ENCODE data around the gene PEAR1.

The PEAR1 gene

DNA sequence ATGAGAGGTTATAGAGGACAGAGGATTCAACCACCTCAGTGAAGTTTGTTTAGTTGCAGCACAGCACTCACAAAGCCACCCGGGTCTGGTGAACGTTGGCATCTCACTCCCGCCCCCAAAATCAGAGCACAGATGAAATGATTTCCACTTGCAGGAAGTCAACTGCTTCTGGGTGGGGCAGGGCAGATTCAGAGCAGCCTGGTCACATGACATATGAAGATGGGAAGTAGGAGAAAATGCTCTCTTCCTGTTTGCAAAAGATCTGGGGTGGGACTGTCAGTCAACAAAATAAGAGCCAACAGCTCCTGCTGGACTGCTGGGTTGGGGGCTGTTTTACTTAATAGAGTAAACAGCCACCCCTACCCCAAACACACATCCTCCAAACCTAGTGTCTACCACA, 70.1 kb downstream of the PEAR1 start:
- CTCF ChIA-PET, result no interaction called here
- no peak for DNase-seq (ENCODE audit: extremely low spot score)
- POLR2A ChIA-PET, result no interaction called here
- no peak for TF ChIP-seq HDGF (IDR thresholded peaks at IDR 0.05; ENCODE audit: borderline replicate concordance)
- TF ChIP-seq ELF4 (IDR thresholded peaks at IDR 0.05), result no peak
- no peak for TF ChIP-seq LEF1 (IDR thresholded peaks at IDR 0.05; ENCODE audit: borderline replicate concordance)
- no peak for TF ChIP-seq NFRKB (IDR thresholded peaks at IDR 0.05)
- no peak for TF ChIP-seq SUZ12 (IDR thresholded peaks at IDR 0.05)
- TF ChIP-seq BHLHE40 (IDR thresholded peaks at IDR 0.05; ENCODE audit: borderline replicate concordance), result no peak
- TF ChIP-seq ARNT (IDR thresholded peaks at IDR 0.05), result no peak
- TF ChIP-seq TARDBP (IDR thresholded peaks at IDR 0.05), result no peak
- no peak for TF ChIP-seq FOXA1 (IDR thresholded peaks at IDR 0.05)
- TF ChIP-seq SP1 (IDR thresholded peaks at IDR 0.05), result no peak
- no peak for TF ChIP-seq CTBP1 (IDR thresholded peaks at IDR 0.05; ENCODE audit: borderline replicate concordance)
- no peak for TF ChIP-seq L3MBTL2 (conservative IDR thresholded peaks at IDR 0.05)
- TF ChIP-seq, protein P1, sequence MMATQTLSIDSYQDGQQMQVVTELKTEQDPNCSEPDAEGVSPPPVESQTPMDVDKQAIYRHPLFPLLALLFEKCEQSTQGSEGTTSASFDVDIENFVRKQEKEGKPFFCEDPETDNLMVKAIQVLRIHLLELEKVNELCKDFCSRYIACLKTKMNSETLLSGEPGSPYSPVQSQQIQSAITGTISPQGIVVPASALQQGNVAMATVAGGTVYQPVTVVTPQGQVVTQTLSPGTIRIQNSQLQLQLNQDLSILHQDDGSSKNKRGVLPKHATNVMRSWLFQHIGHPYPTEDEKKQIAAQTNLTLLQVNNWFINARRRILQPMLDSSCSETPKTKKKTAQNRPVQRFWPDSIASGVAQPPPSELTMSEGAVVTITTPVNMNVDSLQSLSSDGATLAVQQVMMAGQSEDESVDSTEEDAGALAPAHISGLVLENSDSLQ (IDR thresholded peaks at IDR 0.05), result no peak
- no peak for TF ChIP-seq FOXK2 (IDR thresholded peaks at IDR 0.05)

DNA sequence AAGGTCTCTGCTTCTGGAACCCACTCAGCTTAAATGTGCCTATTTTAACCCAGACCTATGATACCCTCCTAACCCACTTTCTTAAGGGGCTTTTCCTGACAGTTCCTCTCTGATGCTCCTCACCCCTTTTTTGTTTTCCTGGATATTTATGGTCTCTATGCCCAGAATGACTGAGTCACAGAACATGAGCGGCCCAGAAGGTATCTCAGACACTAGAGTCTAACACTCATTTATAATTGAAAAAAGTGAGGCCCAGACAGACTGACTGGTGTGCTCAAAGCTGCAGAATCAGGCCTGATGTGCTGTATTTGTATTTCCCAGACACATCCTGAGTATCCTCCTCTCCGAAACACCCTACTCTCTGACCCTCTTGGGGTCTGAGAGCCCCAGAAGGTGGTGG, 70.9 kb downstream of the PEAR1 start:
- no peak for DNase-seq (ENCODE audit: extremely low spot score)
- CTCF ChIA-PET, result no interaction called here
- POLR2A ChIA-PET, result no interaction called here
- TF ChIP-seq TARDBP (IDR thresholded peaks at IDR 0.05), result no peak
- TF ChIP-seq SUZ12 (IDR thresholded peaks at IDR 0.05), result no peak
- TF ChIP-seq ZNF384 (IDR thresholded peaks at IDR 0.05), result no peak
- TF ChIP-seq ARNT (IDR thresholded peaks at IDR 0.05), result no peak
- TF ChIP-seq FOXM1 (IDR thresholded peaks at IDR 0.05; ENCODE audit: borderline replicate concordance), result no peak
